Hematopoietic multipotent progenitor cell (in vitro differentiated cells): ENCODE data around the gene CDS2. TPM values are rescaled to one million over a fixed set of nuclear protein-coding genes. Genes with fewer than 3 reads are reported as not detected.

ENCODE experiments used
- DNase-seq, 3 donors: peaks; one replicate each; pipeline ENCODE4 v3.0.0-alpha.2; 2011 to 2015; ENCODE audit warnings: low read depth in 2 of 3, low spot score in 2 of 3
- small RNA-seq: library from RNA; depleted of rRNA; stranded (forward); fragments of <200 nt; gene quantifications from one replicate; pipeline ENCODE3, GENCODE V24; 2012
- total RNA-seq: library from RNA; depleted of rRNA; stranded (reverse); fragments of >200 nt; gene quantifications from one replicate; pipeline ENCODE4 v1.2.3, GENCODE V29; 2012

The CDS2 gene
- total RNA-seq, 1 donor, result 40.7 TPM

DNA sequence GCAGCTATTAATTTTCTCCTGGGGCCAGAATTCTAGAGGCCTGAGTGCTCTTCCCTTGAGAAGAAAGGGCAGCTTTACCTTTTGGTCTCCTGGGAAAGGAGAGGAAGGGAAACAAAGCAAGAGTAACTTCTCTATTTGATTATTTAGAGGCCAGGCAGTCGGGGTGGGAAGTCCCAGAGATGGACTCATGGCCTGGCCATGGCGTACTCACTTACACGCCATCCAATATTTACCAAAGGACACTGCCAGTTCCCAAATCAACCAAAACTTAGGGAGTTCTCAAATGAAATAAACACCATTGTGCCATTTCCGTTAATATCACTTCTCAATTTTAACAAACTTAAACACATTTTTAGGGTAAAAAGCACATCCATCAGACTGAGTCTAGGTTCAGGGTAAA lies 76.6 kb downstream of the CDS2 start:
- no peak for DNase-seq

DNA sequence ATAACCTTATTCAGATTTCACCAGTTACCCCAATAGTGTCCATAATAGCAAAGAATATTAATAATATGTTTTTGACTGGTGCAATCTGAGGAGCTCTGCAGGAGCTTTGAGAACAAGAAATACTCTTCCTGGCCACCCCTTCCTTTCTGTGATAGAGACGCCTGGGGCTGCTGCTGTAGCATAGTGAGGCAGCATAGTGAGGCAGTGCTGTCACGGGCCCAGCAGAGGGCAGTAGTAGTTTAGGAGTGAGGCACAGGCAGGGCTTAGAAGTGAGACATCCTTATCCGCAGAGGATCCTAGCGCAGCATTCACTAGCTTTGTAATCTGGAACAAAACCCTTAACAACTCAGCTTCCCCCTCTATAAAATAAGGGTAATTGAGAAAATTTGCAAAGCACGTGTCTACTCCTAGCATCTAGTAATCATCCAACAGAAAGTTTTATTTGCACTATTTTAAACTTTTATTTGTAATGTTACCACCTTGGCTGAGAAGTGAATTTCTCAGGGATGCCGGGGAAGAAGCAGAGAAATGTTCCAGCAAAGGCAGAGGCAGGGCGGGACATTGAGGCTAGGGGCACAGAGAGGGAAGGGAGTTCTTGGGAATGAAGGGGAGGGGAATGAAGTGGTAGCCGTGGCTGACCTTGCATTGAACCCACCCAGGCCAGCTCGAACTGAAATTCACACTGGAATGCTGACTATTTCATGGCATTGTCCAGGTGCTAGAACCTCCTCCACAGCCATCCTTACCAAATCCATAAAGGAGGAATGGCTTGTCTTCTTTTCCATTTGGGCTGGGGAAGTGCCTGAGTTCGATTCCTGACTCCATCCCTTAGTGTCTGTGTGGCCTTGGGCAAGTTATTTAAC lies 78.8 kb downstream of the CDS2 start:
- DNase-seq, result peak; percentile 21 to 74 (median 60)

DNA sequence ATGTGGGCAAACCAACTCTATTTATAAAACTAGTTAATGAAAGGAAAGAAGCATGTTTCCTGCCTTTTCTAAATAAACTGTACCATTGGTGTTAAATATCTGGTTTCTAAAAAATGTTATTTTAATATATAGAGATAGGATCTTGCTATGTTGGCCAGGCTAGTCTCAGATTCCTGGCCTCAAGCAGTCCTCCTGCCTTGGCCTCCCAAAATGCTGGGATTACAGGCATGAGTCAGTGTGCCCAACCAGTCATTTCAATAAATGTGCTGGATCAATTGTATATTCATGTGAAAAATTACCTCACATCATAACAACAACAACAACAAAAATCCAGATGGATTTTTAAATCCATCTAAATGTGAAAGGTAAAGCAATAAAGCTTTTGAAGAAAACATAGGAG lies 80.3 kb downstream of the CDS2 start:
- no peak for DNase-seq

DNA sequence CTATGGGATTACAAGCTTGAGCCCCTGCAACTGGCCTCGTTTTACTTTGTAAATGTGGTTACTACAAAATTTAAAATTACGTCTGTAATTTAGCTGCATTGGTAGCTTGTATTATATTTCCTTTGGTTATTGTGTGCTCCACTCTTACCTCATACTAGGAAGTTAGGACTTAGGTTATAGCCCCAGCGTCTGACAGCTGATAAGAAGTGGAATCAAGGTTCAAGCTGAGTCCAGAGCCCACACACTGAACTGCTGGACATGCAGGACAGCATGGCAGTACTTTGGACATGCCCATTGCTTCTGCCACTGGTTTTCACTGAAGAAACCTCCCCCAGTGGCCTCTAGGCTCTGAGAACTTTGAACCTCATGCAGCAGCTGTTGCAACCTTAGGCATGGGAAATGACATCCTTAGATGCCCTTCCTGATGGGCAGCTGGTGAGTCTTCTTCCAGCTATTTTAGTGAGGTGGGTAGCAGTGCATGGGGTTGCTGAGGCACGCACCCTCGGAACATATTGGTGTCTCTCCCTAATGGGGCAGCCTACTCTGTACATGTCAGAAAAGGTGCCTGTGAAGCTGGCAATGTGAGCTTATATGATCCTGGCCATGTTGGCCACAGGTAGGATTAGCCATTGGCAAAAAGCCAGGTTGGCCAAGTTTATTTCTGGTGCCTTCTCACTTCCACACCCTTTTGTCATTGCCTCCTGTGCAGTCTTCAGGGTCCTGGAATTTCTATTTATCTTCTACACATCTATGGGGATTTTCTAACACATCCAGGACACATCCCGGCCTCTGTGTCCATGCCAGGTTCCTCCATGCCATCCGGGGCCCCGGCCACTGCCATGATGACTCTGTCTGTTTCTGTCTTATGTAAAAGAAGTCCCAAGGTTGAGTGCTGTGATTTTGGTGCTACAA lies 85.3 kb downstream of the CDS2 start:
- no peak for DNase-seq

DNA sequence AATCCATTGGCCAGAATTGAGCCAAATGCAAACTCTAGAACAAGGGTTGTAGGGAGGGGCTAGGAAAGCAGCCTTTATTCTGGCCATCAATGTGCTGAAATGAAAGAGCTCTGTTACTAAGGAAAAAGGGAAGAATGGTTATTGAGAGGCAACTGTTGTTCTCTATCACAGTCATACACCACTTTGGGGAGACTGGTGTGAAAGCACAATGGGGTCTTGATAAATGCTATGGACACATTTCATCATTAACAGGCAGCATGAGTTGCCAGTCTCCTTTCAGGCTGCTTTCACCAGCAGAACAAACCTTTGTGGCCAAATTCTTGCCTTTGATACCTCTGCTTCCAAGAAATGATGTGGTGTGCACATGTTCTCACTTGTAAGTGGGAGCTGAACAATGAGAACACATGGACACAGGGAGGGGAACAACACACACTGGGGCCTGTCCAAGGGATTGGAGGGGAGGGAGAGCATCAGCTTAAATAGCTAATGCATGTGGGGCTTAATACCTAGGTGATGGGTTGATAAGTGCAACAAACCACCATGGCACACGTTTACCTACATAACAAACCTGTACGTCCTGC lies 86.2 kb downstream of the CDS2 start:
- no peak for DNase-seq

DNA sequence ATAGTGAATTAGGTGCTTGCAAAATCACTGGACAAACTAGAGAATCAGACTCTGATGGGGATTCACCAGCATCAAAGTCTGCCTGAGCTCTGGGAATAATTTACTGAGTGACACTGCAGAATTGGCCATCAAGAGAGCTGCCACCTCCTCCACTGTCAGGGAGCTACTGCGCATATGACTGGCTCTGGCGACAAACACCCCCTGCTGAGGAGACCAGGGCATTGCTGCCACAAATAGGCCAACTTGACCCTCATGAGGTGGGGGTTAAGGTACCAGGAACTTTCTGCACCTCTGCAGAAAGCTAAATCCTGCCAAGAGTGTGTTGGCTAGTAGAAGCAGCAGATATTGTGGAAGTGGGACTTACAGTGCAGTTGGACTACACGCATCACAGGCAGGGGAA lies 88.0 kb downstream of the CDS2 start:
- no peak for DNase-seq

DNA sequence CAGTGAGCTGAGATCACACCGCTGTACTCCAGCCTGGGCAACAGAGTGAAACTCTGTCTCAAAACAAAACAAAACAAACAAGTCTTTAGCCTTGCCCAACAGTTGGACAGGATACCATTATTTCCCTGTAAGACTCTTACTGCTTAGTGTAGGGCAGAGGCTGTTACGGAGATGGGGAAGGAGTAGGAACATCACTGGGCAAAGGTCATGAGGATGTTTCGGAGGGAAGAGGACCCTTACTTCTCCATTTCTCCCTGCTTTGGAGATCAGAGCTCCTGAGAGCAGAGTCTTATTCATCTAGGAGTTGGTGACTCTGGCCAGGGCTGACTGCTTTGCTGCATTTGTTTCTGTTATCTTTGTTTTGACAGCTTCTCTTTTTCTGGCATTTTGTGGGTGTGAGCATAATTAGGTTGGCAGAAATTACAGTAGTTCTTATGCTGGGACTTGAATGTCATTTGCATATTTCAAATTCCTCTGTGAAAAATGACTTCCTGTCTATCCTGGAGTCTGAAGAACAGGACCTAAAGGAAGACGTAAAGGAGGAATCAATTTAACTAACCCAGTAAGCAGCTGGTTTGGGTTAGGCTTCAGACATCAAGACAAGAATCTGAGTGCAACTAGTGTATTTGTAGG lies 89.0 kb downstream of the CDS2 start:
- DNase-seq, result no peak

DNA sequence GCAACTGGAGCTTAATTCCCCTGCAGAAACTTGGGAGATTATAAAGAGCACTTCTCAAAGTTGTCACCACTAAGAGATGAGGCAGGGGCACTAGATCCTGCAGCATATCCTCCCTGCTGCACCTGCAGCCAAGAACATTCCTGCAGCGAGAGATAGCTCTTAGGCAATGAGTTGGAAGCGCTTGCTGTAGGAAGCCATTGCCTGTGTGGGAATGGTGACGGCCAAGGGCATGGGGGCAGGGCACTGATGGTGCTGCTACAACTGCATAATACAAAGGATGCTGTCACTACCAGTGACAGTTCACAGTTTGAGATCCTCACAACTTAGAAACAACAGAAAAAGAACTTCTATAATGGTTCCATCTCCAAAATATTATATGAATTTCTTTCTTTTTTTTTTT lies 89.9 kb downstream of the CDS2 start:
- no peak for DNase-seq

DNA sequence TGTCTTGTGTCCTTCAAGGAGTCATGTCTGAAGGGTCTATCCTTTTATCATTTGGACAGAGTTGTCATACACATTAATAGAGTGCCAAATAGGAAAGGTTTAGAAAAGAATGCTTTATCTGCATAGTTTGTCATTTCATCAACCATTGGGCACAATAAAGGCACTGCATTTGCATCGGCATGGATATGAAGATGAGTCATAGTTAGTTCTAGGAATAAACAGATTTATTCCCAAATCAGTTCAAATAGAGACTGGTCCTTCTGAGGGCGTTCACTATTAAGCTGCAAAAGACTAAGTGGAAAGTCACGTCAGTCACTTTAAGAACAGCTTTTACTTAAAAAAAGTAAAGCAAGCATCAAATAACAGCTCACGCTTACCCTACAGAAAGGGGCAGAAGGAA lies 90.8 kb downstream of the CDS2 start:
- DNase-seq, result no peak

DNA sequence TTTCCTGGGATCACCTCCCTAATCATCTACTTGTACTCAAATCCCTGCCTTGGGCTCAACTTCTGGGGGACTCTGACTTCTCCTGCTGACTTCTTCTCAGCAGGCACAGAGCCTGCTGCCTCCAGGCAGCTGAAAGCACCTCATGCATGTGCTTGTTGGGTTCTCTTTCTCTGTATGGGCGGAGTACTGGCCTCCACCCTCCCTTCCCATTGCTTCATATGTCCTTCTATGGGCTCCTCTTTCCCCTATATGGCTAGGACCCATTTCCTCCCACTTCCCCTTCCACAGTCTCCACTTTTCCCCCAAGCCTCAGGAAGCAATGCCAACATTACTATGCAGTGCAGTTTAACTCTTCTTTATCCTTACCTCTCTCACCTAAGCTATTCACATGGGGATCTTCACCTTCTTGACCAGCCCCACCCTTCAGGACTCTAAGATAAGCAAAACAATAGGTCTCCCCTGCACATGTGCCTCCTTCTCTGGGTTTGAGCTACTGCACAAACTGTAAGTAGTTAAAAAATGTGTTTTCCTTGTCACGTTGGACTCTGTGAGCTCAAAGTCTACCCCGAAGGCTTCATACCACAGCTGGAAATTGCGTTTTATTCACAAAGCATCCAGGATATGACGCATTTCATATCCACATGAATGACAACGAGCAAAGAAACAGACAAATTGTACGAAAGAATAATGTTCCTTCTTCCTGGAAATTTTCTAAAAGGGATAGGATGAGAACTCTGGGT lies 93.7 kb downstream of the CDS2 start:
- DNase-seq, result no peak

DNA sequence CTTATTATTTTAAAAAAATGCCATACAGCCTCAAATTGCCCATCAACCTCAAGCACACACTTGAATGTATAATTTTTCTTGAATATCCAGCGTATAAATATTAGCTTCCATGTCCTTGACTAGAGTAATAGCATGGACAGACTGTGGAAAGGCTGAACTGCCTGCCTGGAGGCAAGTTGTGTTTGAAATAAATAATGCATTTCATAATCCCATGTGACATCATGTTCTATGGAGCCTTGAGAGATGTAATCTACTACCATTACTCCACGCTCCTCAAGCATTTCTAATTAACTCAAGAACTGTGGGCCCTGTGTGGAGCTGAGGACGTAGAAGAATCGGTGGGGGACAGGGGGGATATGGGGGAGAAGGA lies 94.2 kb downstream of the CDS2 start:
- no peak for DNase-seq

DNA sequence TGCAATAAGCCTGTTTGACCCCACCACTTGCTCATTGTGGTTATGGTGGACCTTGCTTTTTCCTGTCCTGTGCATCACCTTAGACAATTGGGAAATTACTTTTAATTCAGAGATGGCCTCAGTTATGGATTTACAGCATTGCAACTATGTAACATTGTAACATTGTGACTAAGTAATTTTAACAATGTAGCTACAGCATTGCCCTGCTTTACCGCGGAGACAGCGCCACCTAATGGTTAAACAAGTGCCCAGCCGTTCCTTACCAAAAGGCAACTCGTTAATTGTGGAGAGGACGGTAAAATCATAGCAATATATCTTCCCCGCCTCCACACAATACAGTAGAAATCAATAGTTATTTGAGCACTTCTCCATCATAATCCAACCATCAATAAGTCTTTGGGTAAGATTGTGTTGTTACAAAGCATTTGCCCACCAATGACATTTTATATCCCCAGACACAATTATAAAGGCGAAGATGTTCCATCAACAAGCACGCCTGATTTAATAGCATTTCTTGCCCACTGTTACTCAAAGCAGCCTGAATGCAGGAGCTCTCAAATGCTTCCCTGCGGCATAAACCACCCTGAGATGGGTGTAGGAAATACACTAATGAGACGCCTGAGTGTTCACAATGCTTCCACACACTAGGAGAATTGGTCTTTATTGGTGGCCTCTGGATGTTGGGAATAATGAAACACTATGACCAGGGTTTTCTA lies 96.3 kb downstream of the CDS2 start:
- DNase-seq, result peak; percentile 14 to 73 (median 52)

DNA sequence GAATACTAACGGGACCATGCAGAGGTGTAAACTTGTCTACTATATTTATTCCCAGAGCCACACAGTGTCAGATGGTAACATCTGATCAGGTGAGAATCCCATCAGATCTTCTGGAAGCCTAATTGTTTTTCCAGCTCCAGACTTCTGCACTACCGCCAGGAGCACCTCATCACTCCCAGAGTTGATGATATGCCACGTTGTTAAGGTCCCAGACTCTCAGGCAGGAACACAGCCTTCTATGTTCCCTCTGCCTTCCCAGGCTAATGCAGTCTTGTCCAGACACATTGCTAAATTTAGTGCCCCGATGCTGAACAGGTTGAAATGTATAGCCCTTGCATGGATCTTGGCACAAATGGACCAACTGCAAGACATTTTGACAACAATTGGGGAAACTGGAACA lies 103.7 kb downstream of the CDS2 start:
- DNase-seq, result no peak

DNA sequence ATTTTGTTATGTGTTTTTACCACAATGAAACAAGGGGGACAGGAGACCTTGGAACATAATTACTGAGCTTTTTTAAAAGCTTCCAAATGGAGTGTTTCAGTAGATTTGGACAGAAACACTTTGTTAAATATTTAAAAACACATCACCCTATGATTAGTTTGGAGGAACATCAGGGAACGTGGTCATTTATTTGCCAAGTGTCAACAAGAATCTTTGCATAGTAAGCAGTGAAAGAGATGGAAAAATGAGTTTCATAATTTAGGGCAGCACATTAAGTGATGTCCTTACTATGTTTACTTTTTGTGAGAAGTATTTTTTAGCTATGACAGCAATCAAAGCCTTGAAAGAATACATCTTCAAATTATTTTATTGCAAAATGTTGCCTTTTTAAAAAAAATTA lies 107.3 kb downstream of the CDS2 start:
- no peak for DNase-seq

DNA sequence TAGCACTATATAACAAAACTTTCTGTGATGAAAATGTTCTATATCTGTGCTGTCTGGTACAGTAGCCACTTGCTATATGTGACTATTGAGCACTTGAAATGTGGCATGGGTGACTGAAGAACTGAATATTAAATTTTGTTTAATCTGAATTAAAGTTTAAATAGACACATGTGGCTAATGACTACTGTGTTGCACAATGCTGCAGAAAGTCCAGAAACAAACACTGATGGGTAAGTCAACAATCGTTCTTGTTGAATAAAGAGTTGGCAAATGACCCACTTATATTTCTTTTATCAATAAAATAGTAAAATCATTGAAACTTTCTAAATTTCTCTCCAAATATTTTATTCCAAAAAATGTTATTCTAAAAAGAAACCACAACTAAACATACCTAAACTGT lies 108.2 kb downstream of the CDS2 start:
- no peak for DNase-seq

Small RNAs within 50 kb of the gene (small RNA-seq; reads per million reads assigned to genes)
- gene RF00019, result not detected
- not detected for gene RF00568
- 0.81 reads per million, percentile 19 among the genes with 10 or more reads in this experiment for gene RNA5SP474

Other genes with a start within 250 kb of the CDS2 start
- gene SLC23A2, start 125.5 kb upstream of the CDS2 start, total RNA-seq, result 21.0 TPM
- gene TMEM230, start 13.9 kb upstream of the CDS2 start, total RNA-seq, result 49.8 TPM
- 153 TPM for gene PCNA, start 7.0 kb upstream of the CDS2 start, total RNA-seq
- gene PROKR2, start 189.9 kb downstream of the CDS2 start, total RNA-seq, result not detected